Muscle of back (tissue), 11 donors: ENCODE results near the gene WWC2. TPM values are rescaled to one million over a fixed set of nuclear protein-coding genes. Genes with fewer than 3 reads are reported as not detected.

Experiments
- DNase-seq, 3 donors: peaks; one replicate each; pipeline versions ENCODE4 v3.0.0 to v3.0.0-alpha.2; 2013
- polyA plus RNA-seq, 10 donors: library from polyadenylated mRNA; unstranded; fragments of 120-200 nt; gene quantifications; one replicate each; pipeline ENCODE4 v1.2.1, GENCODE V29; 2013; ENCODE audit not compliant: insufficient read length in 10 of 10

WWC2 gene
- polyA plus RNA-seq, 10 donors: 16.8 to 26.3 (median 21.0) TPM

DNA sequence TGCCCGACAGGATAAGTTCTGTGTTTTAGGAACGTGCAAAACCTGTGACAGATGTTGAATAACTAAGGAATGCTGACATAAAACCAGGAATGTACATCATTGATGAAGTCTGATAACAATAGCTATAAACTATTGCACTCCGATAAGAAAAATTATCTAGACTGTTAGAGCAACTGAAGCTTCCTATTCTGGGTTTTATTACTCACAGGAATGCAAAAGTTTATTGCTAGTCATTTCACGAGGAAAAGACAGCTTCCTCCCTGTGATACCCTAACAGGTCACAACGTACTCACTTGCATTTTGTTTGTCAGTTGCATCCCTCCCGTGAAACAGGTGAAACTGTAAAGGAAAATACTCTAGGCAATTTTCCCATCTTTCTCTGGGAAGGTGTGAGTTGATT is 155.1 kb downstream of the WWC2 start:
- DNase-seq: no peak

- no peak for DNase-seq
These were observed 156.4 kb downstream of the WWC2 start for GRCh38 chr4:183255487-183255886.

DNA sequence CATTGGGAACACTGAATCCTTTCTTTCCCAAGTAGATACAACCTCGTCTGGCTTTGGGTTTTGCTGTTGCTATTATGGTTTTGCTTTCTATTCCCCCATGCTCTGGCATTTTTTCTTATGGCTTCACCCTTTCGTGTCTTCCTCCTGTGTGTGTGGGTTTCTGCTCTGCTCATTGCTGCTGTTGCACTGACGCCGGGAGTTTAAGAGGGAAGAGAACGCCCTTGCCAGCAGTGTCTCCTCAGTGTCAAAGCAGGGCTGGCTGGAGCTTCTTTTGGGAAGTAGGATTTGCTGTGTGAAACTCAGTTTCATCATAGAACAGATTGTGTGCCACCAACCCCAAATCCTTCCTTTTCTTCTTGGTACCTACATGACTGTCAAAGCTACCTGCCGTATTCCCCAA is 157.3 kb downstream of the WWC2 start:
- DNase-seq: peak in 1 of 3 donors; percentile 24

GRCh38 chr4:183256756-183257385 is 157.8 kb downstream of the WWC2 start:
- DNase-seq: peak in 2 of 3 donors; percentile 44 to 58

DNA sequence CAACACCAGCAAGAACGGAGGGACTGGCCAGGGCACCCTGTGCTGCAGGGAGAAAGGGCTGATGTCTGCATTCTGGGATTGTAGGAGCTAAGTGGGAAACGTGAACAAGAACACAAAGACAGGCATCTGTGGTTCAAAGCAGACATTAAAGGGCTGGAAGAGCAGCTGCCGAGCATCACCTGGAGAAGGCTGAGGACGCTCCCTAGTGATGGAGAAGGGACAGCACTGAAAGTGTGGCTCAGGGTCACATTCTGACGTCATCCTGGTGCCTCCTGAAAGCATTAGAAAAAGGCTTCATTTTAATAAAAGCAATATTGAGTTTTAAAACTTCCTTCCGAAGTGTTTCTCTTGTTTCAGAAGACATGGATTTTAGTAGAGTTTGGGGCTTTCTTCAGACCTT is 158.8 kb downstream of the WWC2 start:
- DNase-seq: no peak

DNA sequence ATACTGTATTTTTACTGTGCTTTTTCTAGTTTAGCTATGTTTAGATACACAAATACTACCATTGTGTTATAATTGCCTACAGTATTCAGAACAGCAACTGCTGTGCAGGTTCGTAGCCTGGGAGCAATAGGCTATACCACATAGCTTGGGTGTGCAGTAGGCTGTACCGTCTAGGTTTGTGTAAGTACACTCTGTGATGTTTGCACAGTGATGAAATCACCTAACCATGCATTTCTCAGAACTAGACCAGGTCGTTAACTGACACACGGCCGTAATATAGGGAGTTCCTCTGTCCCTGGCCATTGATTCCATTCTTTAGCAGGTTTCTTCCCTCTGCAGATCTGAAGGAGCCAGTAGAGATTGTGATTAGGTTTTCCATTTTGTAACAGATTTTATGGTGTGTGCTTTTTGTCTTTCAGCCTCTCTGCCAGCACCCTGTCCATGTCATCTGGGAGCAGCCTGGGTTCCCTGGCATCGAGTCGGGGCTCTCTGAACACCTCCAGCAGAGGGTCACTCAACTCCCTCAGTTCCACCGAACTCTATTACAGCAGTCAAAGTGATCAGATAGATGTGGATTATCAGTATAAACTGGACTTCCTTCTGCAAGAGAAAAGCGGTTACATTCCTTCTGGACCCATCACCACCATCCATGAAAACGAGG is 161.6 kb downstream of the WWC2 start:
- DNase-seq: no peak

GRCh38 chr4:183261953-183262775 is 163.1 kb downstream of the WWC2 start:
- DNase-seq: peak; percentile 62 to 77 (median 67)

GRCh38 chr4:183262776-183263100 is 163.7 kb downstream of the WWC2 start:
- DNase-seq: no peak

- peak in 1 of 3 donors; percentile 61 for DNase-seq
These were observed 164.8 kb downstream of the WWC2 start for GRCh38 chr4:183263787-183264386.

DNA sequence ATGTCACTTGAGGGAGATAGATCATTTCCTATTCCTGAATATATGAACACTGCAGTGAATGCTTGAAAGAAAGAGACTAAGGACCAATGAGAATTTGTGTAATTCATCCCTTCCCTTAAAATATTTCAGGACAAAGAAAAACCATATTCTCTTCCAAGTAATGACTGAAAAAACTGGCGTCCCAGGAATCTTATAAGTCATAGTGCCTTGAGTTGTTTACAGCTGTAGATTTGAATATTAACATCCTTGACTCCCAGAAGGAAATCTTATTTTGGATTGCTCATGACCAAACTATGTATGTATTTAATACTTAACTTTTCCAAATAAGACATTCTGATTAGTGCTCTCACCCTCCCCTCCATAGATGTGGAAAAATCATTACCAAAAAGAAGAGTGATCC is 165.6 kb downstream of the WWC2 start:
- DNase-seq: peak; percentile 22 to 59 (median 29)

DNA sequence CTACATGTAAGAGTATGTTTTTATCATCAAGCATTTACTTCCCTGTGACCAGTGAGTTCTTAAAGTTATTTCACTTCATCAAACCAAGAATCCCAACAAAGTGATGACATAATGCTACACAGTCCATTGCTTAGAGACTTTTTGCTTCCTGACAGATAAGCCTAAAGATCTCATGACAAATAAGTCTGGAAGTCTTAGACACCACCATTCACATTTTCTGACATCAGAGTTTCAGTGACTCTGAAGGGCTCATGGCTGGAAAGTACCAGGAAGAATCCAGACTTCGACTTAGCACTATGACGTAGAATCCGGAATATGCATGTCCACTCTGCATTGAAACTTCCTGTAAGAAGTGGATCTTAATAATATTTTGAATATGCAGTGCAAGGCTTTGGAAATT is 167.3 kb downstream of the WWC2 start:
- DNase-seq: no peak

- DNase-seq: no peak
These were observed 169.5 kb downstream of the WWC2 start for GRCh38 chr4:183268556-183268955.

GRCh38 chr4:183272384-183272783 is 173.3 kb downstream of the WWC2 start:
- no peak for DNase-seq

- DNase-seq: no peak
These were observed 177.0 kb downstream of the WWC2 start for GRCh38 chr4:183276106-183276505.

GRCh38 chr4:183284258-183284785 is 185.3 kb downstream of the WWC2 start:
- DNase-seq: peak in 1 of 3 donors; percentile 13

DNA sequence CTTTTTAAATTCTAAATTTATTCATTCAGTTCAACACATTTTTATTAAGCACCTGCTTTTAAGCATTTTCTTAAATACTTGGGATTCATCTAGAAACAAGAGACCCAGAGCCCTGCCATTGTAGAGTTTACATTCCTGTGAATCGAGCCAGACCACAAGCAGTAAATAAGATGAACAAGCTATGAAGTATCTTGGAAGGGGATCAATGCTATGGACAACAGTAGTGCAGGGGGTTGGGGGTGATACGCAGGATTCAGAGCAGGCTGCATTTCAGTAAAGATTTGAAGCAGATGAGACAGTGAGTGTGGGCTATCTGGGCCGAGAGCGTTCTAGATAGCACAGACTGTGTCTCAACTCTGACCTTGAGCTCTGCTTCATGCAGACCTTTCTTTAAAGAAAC is 185.9 kb downstream of the WWC2 start:
- peak in 2 of 3 donors; percentile 26 to 66 for DNase-seq

DNA sequence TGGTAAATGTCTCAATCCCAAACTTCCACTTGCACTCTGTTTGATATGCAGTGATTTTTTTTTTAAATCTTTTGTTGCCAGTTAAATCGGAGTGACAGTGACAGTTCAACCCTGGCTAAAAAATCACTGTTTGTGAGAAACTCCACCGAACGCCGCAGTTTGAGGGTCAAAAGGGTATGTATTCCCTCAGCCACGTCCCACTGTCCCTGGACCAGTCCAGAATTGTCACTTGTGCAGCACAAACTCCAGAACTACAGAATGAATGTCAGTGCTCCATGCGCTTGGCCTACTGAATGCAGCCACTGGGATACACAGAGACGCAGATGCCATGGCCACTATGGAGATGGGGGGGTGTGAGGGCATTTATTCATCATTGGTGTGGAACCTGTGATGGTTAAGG is 186.8 kb downstream of the WWC2 start:
- DNase-seq: no peak

- DNase-seq: no peak
These were observed 187.7 kb downstream of the WWC2 start for GRCh38 chr4:183286590-183287308.

- no peak for DNase-seq
These were observed 188.2 kb downstream of the WWC2 start for GRCh38 chr4:183287309-183287659.

GRCh38 chr4:183287677-183288076 is 188.6 kb downstream of the WWC2 start:
- no peak for DNase-seq

DNA sequence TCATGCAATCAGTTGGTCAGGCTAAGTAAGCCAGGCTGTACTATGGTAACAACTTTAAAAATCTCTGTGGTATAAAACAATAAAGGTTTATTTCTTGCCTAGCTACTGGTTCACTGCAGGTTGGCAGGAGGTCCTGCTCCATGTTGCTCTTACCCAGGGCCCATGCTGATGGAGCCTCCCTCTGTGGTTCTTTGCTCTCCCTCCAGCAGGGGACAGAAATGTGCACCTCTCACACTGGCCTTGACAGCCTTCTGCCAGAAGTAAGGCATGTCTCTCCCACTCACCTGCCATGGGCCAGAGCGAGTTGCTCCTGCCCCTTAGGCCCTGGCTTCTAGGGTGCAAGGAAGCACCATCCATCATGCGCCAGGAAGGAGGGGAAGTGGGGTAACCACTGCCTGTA is 189.9 kb downstream of the WWC2 start:
- DNase-seq: no peak

DNA sequence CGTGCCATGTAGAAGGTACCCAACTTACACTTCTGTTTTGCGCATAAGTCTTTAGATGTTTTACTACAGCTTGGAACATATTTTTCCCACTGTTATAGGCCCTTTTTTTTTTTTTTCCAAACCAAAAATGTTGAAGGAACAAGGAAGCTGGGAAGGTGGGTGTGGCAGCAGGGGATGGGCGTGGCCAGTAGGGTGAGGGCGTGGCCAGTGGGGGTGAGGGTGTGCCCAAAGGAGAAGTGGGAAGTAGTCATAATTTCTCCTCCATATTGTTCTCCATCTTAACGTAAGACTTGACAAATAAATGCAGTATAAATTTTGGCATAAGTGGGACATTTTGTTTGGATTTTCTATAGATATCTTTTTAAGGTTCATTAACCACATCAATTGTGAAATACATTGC is 190.6 kb downstream of the WWC2 start:
- no peak for DNase-seq
